NCI-H2081 treated with DMSO at 0.1 percent for 48 hours (cell line): ENCODE data around the gene SF3B2.

Source experiments
- DNase-seq: peaks from one replicate; lab custom pipeline; 2025; lab: John Stamatoyannopoulos, UW

The SF3B2 gene

DNA sequence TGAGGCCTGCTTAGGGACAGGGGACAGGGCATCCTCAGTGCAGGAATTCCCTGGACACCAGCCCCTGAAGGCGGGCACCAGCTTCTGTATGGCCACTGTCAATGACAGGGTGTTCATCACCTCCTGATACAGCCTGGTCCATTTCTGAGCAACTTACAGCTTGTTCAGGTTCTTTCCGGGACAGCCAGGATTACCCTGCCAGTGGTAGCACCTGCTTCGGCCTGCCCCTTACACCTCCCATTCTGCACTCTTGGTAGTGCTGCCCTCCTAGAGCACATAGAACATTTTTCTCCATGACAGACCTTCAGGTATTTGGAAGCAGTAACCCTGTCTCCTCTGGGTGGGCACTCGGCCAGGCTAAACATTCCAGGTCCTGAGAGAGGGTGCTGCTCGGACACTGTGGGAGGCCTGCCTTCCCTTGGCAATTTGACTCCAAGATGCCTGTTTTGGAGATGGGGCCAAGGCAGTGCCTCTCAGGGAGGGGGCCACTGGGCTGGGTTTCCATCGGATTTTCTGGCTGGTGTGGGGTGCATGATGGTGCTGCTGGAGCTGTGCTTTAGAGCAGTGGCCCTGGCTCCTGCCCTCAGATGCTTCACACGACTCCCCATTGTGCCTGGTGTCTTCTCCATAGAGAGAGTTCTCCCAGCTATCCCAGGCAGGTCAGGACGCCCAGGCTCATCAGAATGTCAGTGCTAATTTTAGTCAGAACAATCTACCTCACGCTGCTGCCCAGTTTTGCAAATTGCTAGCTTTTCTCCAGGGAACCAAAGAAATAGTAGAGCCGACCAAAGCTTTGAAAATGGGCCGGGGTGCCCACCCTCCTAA lies 4.4 kb upstream of the SF3B2 start:
- no peak for DNase-seq

DNA sequence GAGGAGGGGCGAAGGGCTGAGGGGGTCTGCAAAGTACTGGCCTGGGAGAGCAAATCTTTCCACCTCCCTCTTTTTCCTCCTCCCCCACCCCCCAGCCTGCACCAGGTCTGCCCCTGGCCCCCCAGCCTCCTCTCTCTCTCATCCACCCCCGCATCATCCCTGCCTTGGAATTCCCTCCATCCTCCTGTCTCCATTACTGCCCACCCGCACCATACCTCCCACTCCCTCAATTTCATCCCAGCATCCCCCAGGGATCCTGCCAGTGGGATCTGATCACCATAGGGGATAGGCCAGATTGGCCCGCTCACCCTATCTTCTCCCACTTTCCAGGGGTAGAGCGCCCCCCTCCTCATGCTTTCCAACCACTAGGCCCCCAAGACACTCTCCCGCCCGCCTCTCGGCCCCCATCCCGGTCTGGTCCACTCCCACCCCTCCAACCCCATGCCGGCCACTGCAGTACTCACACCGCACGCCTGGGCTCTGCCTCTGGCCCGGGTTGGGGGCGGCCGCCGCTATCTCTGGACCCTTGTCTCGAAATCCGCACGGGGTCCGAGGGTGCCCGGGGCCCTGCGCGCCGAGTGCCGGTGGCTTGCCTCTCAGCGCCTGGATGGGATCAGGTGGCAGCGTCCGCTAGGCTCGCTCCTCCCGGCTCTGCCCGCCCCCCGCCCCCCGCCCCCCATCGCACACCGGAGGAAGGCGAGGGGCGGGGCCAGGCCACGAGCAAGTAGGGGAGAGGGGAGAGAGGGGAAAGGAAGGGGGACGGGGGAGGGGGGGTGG lies 3.4 kb upstream of the SF3B2 start, which contains the start of gene GAL3ST3:
Gene GAL3ST3 (minus strand): TSS at position 615 of the 777 bp plus-strand sequence. CDS start 3,746 bp downstream, outside the sequence.
- no peak for DNase-seq

DNA sequence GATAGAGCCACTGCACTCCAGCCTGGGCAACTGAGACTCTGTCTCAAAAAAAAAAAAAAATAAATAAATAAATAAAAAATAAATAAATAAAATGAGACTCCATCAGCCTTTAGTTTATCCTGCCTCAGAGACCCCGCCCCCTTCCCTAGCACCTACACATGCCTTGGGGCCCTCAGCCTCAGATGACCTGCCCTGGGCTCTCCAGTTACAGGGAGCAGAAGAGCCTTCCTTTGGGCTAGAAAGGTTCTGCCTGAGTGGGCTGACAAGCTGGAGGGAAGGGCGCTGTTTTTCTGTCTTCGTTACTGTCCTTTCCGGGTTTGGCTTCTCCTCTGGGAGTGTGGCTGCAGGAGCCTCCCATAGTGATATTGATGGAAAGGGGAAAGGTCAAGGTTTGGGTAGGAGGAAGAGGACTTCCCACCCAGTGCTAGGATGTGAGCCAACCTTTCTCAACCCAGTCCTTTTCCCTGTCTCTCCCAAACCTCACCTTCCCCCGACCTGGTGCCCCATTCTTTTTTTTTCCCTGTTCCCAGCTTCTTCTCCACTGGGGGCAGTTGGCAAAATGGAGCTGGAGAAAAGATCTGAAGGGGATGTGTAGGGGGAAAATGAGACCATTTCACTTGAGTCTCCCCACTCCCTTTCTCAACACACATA lies 1.5 kb upstream of the SF3B2 start:
- DNase-seq = no peak

DNA sequence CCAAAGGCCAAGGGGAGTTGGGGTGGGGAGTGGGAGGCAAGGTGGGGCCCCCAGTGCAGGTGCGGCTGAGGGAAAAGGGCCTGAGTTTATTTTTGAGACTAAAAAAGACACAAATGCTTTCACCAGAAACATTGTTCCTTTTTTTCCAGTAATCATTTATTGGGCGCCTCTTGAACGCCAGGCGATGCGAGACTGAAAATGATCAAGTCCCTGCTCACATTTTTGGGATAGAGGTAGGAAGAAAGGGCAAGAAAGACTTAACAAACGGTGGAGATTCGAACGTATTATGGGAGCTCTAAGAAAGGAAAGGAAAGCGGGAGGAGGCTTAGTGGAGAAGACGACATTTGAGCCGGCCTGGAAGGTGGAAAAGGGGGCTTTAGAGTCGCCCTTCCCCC lies 796 bp upstream of the SF3B2 start:
- DNase-seq = no peak

DNA sequence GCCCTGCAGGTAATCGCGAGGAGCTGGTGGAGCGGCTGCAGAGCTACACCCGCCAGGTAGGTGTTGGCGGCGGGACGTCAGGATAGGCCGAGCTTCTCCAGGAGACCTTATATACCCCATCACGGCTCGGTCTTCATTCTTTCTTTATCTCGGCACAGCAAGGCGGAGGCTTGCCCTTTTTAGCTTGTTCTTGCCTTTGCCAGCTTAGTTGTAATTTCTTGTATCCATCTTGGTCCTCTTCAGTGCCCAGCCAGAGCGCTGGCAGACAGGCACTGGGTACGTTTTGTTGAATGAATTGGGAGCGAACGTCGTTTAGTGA lies 459 bp downstream of the SF3B2 start:
- DNase-seq = no peak

DNA sequence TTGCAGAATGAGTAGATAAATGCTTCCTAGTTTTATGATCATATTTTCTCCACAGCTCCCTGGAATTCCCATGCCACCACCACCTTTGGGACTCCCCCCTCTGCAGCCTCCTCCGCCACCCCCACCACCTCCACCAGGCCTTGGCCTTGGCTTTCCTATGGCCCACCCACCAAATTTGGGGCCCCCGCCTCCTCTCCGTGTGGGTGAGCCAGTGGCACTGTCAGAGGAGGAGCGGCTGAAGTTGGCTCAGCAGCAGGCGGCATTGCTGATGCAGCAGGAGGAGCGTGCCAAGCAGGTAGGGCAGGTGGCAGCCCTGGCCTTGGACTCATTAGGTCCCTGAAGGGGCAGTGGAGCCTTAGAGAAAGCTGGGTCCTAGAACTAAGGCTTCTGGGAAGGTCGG lies 2.9 kb downstream of the SF3B2 start:
- DNase-seq = no peak

DNA sequence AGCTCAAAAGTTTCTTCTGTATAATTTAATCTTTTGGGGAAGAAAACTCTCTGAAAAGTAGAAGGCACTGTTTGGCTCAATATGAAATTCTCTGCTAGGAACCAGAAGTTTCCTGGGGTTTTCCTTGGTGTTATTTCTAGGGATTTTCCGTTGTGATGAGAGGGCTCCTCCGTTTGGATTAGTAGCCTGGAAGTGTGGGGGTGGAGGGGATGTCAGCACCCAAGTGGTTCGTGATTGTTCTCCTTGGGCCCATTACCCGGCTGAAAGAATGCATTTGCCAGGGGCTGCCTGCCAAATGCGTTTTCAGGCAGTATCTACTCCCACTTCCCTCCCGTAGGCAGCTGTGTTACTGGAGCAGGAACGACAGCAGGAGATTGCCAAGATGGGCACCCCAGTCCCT lies 4.3 kb downstream of the SF3B2 start:
- no peak for DNase-seq

DNA sequence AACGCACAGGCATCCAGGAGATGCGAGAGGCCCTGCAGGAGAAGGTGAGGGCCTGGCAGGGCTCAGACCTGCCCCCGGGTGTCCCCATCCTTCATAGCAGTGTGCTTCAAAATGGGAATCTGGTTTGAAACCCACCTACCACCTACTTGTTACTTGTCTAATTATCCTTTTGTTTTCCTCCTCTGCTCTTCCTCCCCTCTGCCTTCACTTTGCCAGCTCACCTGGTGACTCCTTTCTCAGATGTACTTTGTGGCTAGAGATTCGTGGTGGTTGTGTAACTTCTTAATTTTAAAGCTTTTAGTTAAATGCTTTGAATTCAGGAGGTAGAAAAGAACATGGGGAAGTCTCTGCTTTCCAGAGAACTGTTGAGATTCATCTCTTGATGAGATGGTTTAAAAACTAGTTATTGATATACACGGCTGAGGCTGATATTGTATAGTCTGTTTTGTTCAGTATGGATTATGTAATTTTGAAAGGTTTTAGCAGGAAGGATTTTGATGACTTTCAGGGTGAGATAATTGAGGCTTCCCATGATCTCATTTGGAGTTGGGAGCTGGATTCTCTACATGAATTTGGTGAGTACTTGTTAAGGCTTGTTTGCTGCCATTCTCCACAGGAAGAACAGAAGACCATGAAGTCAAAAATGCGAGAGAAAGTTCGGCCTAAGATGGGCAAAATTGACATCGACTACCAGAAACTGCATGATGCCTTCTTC lies 8.0 kb downstream of the SF3B2 start:
- DNase-seq = no peak

DNA sequence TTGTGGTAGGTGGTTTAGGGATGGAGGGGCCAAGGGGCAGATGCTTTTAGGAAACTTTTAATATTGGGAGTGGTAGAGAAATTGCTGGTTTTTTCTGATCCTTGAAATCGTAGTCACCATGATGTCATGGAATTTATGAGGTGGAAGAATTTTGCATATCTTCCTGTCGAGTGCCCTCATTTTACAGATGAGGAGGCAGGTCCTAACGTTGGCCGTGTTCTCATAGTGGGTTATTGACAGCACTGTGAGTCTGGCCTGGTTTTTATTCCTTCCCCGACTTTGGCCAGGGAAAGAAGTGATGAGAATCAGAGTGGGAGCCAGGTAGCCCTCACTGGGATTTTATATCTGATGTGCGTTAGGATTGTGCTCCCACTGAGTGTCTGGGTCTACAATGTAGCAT lies 9.1 kb downstream of the SF3B2 start:
- DNase-seq = no peak

DNA sequence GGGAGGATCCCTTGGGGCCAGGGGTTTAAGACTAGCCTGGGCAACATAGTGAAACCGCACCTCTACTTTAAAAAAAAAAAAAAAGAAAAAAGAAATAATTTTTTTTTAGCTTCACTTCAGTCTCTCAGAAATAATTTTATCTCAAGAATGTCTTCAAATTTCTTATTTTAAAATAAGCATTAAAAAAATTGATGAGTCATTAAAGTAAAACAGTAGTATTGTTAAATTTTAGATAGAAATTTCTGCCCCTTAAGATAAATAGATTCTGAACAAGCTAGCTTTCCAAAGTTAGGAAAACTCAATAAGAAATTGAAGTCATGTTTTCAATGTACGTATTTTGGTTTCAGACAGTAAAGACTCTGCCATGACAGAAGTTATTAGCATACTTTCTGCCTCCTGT lies 10.2 kb downstream of the SF3B2 start:
- no peak for DNase-seq

DNA sequence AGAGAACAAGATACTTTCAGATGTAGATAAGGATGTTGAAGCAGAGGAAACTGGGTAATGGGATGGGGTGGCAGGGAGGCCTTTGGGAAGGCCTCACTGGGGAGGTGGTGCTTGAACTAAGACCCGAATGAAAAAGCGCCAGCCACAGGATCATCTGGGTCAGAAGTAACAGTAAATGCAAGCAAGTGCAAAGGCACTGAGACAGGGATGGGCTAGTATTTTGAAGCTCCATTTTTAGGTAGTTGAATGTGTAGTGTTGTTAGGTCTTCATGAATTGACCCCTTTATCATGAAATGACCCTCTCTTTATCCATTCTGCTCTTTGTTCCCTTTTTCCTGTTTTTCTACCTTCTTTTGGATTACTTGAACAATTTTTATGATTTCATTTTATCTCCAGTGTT lies 11.7 kb downstream of the SF3B2 start:
- DNase-seq = no peak

DNA sequence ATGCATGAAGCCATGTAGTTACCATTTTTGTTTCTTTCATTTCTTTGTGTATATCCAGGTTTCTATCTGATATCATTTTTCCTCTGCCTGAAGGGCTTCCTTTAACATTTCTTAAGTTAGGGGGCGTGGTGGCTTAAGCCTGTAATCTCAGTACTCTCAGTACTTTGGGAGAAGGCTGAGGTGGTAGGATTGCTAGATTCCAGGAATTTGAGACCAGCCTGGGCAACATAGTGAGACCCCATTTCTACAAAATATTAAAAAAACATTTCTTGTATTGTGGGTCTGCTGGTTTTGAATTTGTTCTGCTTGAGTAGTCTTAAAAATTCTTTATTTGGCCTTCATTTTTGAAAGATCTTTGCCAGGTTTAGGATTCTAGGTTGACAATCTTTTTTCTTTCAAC lies 12.4 kb downstream of the SF3B2 start:
- DNase-seq = no peak

DNA sequence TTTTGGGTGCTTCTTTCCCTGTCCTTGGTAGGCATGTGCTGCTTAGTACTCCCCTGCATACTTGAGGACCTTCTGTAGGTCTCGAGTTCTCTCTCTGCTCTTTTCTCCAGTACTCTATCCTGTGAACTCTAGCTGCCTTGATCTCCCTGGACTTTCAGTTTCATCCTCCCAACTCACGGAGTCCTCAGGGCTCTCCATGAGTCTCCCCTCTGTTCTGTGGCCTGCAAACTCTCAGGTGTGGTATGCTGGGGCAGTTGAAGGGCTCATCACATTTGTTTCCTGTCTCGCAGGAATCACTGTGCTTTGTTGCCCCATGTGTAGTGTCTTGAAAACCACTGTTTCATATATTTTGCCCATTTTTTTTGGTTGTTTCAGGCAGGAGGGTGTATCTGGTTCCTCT lies 14.6 kb downstream of the SF3B2 start:
- no peak for DNase-seq

DNA sequence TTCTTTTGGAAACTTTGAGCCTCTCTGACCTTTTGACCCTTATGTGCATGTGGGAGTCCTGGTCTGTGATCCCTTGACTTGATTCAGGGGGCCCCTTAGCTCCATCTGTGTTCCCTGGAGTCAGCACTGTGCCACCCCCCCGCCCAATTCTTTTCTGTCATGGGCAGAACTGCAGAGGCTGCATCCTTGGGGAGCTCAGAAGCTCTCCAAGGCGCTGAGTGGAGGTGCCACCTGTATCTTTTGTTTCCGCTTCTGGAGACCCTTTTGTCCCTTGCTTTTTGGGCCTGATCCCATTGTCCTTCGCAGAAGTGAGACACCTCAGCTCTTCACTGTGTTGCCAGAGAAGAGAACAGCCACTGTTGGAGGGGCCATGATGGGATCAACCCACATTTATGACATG lies 15.5 kb downstream of the SF3B2 start:
- DNase-seq = no peak

DNA sequence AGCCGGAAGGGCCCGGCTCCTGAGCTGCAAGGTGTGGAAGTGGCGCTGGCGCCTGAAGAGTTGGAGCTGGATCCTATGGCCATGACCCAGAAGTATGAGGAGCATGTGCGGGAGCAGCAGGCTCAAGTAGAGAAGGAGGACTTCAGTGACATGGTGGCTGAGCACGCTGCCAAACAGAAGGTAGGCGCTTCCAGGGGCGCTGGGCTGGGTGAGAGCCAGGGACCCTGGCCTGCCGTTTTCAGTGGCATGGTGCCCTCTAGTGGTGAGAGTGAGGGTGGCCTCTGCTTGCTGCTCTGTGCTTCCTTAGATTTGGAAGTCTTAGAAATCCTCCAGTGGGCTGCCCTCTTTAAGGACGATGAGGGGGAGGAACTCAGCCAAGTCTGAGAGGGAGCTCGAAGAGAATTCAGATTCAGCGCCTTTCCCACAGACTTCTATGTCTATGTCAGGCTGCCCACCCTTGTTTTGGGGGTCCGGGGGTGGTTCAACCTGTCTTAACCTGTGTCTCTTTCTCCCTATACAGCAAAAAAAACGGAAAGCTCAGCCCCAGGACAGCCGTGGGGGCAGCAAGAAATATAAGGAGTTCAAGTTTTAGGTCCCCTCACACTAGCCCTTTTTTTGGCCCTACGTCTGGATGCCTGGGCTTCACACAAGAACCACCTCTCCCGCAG lies 16.1 kb downstream of the SF3B2 start:
- DNase-seq = no peak

DNA sequence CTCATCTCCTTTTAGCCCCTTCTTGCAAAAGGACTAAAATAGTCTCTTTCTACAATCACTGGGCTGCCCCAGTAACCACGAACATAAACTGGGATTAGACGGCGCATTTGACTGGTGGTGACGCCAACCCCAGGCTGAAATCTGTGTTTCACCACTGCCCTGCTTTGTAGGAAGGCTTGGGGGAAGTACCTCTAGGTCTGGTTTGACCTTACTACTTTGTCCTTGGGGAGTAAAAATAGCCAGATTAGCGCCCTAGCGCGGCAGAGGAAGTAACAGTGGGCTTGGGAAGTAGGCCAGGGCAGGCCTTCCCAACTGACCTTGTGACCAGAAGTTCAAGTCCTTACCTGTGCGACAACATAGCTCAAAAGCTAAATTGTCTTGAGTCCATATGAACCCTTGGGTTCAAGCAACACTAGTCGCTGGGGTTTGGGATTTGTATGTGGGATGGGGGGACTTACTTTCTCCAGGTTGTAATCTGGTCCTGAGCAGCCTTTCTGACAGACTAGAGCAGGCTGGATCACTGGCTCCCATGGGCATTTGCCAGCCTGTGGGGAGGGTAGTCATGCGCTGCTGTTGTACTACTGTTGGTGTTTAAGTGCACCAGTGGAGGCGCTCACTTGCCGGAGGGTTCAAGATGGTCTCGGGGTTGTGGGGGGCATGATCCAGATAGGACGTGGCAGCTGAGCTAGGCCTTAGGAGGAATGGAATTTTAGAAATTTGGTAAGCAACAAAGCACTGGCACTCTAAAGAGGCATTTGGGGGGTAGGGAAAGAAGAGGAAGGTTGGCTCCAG lies 17.0 kb downstream of the SF3B2 start:
- no peak for DNase-seq

DNA sequence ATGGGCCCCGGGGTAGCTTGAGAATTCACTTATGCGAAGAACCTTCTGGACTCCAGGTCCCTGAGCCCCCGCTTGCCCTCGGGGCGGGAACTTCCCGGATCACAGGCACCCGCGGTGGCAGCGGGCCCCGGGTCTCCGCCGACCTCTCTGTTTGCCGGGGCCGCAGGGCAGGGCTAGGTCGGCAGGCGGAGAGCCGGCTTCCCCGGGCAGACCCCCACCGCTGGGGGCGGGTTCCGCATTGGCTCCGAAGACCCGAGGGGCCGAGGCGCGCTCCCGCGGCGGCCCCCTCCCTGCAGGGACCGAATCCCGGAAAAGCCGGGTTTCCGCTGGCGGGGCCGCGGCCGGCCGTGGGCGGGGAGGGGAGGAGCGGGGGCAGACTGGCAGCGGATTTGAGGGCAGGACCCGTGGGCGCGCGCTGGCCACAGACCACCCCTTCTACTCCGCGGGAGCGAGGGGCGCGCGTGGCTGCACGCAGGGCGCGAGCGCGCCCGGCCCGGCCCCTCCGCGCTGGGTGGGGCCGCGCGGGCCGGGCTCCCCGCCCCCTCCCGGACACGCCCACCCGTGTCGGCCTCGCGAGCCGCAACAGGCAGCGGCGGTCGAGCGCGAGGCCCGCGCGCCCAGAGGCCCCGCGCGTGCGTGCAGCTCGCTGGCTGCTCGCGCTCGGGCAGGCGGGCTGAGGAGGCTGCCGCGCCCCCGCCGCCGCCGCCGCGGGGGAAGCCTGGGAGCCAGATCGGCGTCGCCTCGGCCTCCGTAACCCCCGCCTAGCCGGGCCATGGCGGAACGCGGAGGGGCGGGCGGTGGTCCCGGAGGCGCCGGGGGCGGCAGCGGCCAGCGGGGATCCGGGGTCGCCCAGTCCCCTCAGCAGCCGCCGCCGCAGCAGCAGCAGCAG lies 17.8 kb downstream of the SF3B2 start, which contains the start of gene PACS1:
Gene PACS1 (plus strand): TSS at position 558 of the 889 bp plus-strand sequence. CDS start 215 bp downstream, at position 773.
- DNase-seq = no peak

DNA sequence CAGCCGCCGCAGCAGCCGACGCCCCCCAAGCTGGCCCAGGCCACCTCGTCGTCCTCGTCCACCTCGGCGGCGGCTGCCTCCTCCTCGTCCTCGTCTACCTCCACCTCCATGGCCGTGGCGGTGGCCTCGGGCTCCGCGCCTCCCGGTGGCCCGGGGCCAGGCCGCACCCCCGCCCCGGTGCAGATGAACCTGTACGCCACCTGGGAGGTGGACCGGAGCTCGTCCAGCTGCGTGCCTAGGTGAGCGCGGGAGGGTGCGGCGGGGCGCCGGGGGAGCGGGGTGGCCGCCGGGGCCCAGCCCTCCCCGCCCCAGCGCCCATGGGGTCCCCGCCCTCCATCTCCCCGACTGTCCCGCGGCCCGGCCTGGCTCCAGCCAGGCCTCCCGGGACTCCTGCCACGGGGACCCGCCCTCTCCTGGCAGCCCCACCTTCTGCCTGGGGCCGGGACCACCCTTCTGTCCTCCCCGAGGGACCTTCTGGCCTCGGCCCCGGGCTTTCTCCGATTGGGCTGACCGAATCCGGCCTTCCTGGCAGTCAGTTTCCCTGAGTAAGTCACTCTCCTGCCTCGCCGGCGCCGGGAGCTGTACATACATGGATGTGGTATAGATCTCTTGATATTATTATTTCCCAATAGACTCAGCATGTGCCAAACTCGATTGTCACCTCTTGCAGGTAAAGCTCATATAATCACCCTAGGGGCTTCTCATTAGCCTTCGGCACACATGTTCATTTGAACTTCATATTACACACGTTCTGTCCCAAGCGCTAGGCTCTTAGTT lies 18.6 kb downstream of the SF3B2 start:
- no peak for DNase-seq

DNA sequence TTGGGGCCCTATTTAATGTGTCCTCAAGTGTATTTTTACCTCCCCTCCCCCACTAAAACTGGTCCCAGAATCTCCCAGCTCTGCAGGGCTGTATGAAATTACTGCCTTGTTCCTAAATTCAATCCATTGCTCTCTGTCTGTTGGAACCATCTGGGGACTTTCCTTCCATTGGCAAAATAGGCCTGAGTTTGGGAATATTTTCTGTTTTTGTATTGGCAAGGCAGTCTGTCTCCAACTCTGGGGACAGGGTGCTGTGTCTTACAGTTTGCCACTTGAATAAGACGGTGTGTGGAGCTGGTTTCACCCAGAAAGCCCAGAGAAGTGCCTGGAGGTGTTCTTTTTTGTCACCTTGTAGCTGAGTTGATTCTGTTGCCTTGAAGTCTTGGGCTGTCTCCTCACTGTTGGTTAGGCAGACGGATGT lies 19.2 kb downstream of the SF3B2 start:
- no peak for DNase-seq
